SH-SY5Y (cell line): ENCODE measurements around the gene POLR2L.

Source experiments
- GATA2 ChIP-seq: IDR thresholded peaks from 2 replicates; pipeline ENCODE4 v1.6.1; 2011; ENCODE audit warnings: mild to moderate bottlenecking, low read depth, low read length
- GATA3 ChIP-seq: IDR thresholded peaks from 2 replicates; pipeline ENCODE4 v1.6.1; 2011; ENCODE audit warnings: low read depth, mild to moderate bottlenecking, low read length, moderate library complexity

POLR2L gene

GRCh38 chr11:843818-844692 lies 1.7 kb upstream of the POLR2L start:
- TF ChIP-seq GATA2: no peak
- no peak for TF ChIP-seq GATA3

- TF ChIP-seq GATA2: no peak
- no peak for TF ChIP-seq GATA3
These were observed 881 bp upstream of the POLR2L start for GRCh38 chr11:843086-843734.

GRCh38 chr11:841981-842369 lies 354 bp downstream of the POLR2L start:
- TF ChIP-seq GATA2: no peak
- no peak for TF ChIP-seq GATA3

GRCh38 chr11:839875-840617 lies 2.3 kb downstream of the POLR2L start:
- TF ChIP-seq GATA2 (no peak), GATA3 (no peak)

- no peak for TF ChIP-seq GATA2
- no peak for TF ChIP-seq GATA3
These were observed 3.1 kb downstream of the POLR2L start for GRCh38 chr11:839280-839623.

DNA sequence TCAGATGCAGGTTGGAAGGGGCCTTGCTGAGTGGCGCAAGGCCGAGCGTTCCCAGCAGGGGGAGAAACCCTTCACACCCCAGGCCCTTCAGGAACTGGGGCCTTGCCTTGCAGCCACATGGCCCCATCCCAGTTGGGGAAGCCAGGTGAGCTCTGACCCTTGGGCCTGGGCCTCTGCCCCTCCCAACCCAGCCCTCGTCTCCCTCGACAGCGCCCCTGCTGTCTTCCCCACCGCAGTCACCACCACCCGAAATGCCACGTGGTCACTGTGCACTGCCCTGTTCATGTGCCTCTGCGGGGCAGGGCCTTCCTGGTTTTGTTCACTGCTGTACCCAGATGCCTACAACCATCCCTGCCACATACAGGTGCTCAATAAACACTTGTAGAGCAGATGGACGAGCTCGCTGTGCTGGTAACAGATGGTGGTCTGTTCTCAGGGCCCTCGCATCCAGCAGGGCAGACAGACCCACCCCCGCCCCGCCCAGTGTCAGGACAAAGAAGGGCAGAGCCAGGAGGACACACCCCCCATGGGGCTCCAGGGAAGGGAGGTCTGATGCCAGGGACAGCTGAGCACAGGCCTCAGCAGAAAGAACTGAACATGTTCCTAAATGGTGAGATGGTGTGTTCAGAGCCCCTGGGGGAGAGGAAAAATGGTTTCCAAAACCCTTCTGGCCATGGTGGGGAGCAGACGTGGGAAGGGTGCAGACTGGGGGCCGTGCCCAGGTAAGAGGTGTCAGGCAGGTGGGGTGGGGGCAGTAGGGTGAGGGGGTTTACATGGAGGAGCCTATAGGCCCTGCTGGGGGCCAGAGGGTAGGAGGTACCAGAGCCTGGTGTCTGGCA lies 3.7 kb downstream of the POLR2L start:
- no peak for TF ChIP-seq GATA2
- no peak for TF ChIP-seq GATA3

GRCh38 chr11:837990-838307 lies 4.4 kb downstream of the POLR2L start:
- TF ChIP-seq GATA3: no peak
- TF ChIP-seq GATA2: no peak

DNA sequence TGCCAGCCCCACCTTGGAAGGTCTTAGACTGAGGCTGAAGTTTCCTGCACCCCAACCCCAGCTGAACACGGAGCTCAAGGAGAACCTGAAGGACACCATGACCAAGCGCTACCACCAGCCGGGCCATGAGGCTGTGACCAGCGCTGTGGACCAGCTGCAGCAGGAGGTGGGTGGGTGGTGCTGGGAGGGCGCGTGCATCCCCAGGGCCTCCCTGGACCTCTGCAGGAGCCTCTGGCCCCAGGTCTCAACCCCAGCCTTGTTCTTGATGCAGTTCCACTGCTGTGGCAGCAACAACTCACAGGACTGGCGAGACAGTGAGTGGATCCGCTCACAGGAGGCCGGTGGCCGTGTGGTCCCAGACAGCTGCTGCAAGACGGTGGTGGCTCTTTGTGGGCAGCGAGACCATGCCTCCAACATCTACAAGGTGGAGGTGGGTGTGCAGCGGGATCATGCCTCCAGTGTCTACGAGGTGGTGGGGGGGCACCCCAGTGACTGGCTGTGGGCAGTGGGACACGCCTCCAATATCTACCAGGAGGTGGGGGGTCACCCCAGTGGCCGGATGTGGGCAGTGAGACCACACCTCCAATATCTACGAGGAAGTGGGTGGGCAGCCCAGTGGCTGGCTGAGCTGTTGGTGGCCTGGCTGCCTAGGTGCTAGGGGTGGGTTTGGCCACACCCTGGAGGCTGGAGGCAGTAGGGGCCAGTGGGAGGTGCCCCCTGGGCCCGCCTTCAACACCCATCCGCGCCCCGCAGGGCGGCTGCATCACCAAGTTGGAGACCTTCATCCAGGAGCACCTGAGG lies 4.9 kb downstream of the POLR2L start:
- TF ChIP-seq GATA3: no peak
- TF ChIP-seq GATA2: no peak

- no peak for TF ChIP-seq GATA3
- no peak for TF ChIP-seq GATA2
These were observed 5.6 kb downstream of the POLR2L start for GRCh38 chr11:836700-837099.

DNA sequence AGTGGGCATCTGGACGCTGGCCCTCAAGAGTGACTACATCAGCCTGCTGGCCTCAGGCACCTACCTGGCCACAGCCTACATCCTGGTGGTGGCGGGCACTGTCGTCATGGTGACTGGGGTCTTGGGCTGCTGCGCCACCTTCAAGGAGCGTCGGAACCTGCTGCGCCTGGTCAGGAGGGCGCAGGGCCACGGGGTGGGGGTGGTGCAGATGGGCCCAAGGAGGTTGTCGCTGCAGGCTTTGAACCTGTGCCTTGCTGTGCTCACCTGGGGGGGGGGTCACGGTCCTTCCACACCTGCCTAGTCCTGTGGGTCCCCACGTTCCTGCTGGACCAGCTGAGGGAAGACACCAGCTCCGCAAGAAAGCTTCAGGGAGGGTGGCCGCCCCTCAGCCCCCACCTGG lies 6.1 kb downstream of the POLR2L start:
- no peak for TF ChIP-seq GATA2
- no peak for TF ChIP-seq GATA3

GRCh38 chr11:834371-835316 lies 7.7 kb downstream of the POLR2L start:
- no peak for TF ChIP-seq GATA2
- no peak for TF ChIP-seq GATA3

DNA sequence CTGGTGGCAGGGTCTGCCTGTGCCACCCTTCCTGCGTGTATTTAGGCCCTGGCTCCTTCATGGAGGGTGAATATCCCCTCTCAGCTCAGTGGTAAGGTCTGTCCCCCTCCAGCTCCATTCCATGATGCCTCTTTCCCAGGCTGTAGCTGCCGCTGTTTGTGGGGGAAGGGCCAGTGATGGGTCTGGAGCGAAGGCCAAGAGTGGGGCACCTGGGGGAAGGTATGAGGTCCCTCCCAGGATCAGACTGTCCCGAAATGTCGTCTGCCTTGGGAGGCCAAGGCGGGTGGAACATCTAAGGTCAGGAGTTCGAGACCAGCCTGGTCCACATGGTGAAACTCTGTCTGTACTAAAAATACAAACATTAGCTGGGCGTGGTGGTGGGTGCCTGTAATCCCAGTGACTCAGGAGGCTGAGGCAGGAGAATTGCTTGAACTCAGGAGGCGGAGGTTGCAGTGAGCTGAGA lies 8.4 kb downstream of the POLR2L start:
- no peak for TF ChIP-seq GATA2
- no peak for TF ChIP-seq GATA3
